Vagina (tissue), 2 donors: ENCODE data around the gene RNF32. TPM values are rescaled to one million over a fixed set of nuclear protein-coding genes. Genes with fewer than 3 reads are reported as not detected.
A peak's percentile ranks its signal among the peaks of the same experiment; 100 is the strongest.

Experiments
- DNase-seq, 2 donors: peaks; one replicate each; pipeline ENCODE4 v3.0.0-alpha.2; 2017; ENCODE audit errors: extremely low spot score in 2 of 2
- H3K27ac ChIP-seq: fragments of 200-600 bp; sonication (generic); one replicate; pipeline ENCODE4 v1.5.1; 2019
- H3K27me3 ChIP-seq: fragments of 200-600 bp; sonication (generic); one replicate; pipeline ENCODE4 v1.5.1; 2019
- H3K36me3 ChIP-seq, 2 donors: fragments of 200-600 bp; sonication (generic); one replicate each; pipeline ENCODE4 v1.5.1; 2017 to 2019
- H3K4me1 ChIP-seq: fragments of 200-600 bp; sonication (generic); one replicate; pipeline ENCODE4 v1.5.1; 2019
- H3K4me3 ChIP-seq, 2 donors: fragments of 200-600 bp; sonication (generic); 1 replicate in 1 of 2; 2 replicates in 1 of 2; pipeline ENCODE4 v1.5.1; 2016 to 2019
- H3K9me3 ChIP-seq: fragments of 200-600 bp; sonication (generic); one replicate; pipeline ENCODE4 v1.5.1; 2019
- CTCF ChIP-seq, 3 experiments: fragments of 450-650 bp in 2 of 3; fragments of 200-600 bp in 1 of 3; sonication (generic) in 1 of 3; IDR thresholded peaks; one replicate each; pipeline ENCODE4 v1.5.1; 2017 to 2019; ENCODE audit warnings: antibody characterized with exemption in 3 of 3, mild to moderate bottlenecking in 2 of 3, moderate library complexity in 2 of 3
- POLR2A ChIP-seq, 2 donors: fragments of 450-650 bp; IDR thresholded peaks; one replicate each; pipeline ENCODE4 v1.6.1; 2017; ENCODE audit warnings: antibody characterized with exemption in 2 of 2, mild to moderate bottlenecking in 2 of 2, moderate library complexity in 2 of 2
- POLR2AphosphoS5 ChIP-seq, 2 donors: sonication (generic); formaldehyde crosslinking; IDR thresholded peaks; one replicate each; pipeline ENCODE4 v1.9.0; 2017; ENCODE audit warnings: antibody characterized with exemption in 2 of 2, mild to moderate bottlenecking in 2 of 2, low read depth in 1 of 2; ENCODE audit not compliant: insufficient read depth in 1 of 2
- intact Hi-C: fragments of 100-400 bp; cut with DNase I; formaldehyde crosslinking; loops from one replicate; pipeline ENCODE4 v1.15.1; 2023
- total RNA-seq: library from RNA; depleted of rRNA; stranded (reverse); fragments of >200 nt; gene quantifications from one replicate; pipeline ENCODE4 v1.2.3, GENCODE V29; 2016

The RNF32 gene
- total RNA-seq, 1 donor from 2014 or later: not detected

- Histone ChIP-seq H3K36me3 (no peaks in the 10 kb centered on the region), H3K9me3 (no peaks in the 10 kb centered on the region), H3K27ac (no peak overlapping the region), H3K27me3 (no peaks in the 10 kb centered on the region), H3K4me1 (no peaks in the 10 kb centered on the region), H3K4me3 (no peak overlapping the region)
- TF ChIP-seq CTCF (IDR thresholded peaks at IDR 0.05) (no peak), POLR2A (IDR thresholded peaks at IDR 0.05) (no peak), POLR2AphosphoS5 (IDR thresholded peaks at IDR 0.05; ENCODE audit: insufficient read depth in 1 of 2, low read depth in 1 of 2) (no peak)
- DNase-seq: no peak
- intact Hi-C loops: no loop called here
These were observed 27.6 kb upstream of the RNF32 start for GRCh38 chr7:156612930-156613329.

DNA sequence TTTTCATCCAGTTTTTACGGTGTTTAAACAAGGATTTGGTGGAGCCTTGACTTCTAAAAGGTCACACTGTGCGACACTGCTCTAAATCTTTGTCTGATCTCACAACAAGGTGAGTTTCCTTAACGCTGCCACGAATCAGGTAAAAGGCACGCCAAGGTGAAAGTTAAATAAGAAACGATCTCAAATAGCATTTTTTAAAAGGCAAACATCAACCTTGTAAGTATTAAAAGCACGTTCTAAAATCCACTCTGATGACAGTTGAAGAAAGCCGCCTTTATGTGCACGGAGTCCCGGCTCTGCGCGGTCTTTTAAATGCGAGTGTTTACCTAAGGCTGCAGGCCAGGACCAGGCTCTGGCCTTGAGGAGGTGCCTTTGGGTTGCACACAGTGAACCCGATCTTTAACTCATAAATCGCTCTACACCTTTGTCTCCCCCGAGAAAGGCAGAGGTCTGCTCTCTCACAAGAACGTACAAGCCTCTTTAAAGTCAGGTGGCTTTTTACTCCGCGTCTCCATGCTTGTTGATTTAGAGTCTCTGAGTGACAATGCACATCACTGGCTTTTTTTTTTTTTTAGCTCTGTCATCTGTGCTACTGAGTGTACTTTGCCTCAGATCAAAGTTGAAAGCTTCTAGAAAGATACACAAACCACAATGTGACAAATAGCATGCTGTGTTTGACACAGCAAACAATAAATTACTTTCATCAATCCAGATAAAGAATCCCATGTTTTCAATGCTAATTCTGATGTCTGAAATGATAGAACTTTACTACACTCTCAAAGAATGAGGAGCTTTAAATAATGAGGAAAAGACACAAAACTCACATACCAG, 25.9 kb upstream of the RNF32 start:
- H3K4me3 ChIP-seq: no peak overlapping the region
- no peaks in the 10 kb centered on the region for H3K36me3 ChIP-seq
- intact Hi-C loops: no loop called here
- DNase-seq: no peak
- H3K27me3 ChIP-seq: no peaks in the 10 kb centered on the region
- no peaks in the 10 kb centered on the region for H3K4me1 ChIP-seq
- no peak for TF ChIP-seq CTCF (IDR thresholded peaks at IDR 0.05)
- no peak for TF ChIP-seq POLR2A (IDR thresholded peaks at IDR 0.05)
- no peak for TF ChIP-seq POLR2AphosphoS5 (IDR thresholded peaks at IDR 0.05; ENCODE audit: insufficient read depth in 1 of 2, low read depth in 1 of 2)
- H3K27ac ChIP-seq: no peak overlapping the region
- H3K9me3 ChIP-seq: no peaks in the 10 kb centered on the region

DNA sequence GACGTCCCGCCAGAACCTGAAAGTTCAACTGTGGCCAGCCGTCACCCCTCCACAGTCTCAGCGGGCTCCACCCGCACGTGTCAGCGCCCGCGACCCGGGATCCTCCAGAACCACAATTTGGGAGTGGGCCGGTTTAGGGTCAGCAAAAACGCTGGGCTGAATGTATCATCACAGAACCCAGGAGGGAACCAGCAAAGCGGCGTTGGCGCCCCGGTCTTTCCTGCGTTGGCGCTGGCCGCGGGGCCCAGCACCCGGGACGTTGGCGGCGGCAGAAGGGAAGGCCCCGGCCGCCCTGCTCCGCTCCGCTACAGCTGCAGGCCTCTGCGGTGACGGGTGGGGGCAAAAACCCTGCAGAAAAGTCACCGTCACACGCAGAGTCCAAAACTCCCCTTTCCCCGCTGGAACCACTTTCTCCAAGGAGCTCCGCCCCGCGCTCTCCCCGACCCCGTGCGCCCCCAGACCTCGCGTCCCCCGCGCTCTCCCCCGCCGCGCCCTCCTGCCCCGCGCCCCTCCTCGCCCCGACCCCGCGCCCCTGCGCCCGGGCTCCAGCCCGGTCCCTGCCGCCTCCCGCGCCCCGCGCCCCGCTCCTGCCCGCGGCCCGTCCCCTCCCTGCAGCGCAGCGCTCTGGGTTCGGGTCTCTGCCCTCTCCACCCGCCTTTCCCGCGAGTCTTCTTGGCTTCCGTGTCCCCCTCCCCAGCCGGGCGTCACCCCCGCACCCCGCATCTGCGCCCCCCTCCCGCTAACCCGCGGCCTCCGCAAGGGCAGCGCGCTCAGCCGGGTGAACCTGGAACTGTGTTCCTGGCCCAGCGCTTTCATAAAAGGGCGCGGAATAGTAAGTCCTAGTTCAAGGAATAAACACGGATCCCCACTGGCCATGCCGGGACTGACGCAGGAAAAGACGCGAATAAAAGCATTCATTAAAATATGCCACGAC, 24.0 kb upstream of the RNF32 start:
- no peaks in the 10 kb centered on the region for H3K4me1 ChIP-seq
- no peaks in the 10 kb centered on the region for H3K27me3 ChIP-seq
- H3K4me3 ChIP-seq: peak overlapping the region in 1 of 2 donors; percentile 12
- no peaks in the 10 kb centered on the region for H3K36me3 ChIP-seq
- no peak for DNase-seq
- intact Hi-C loops: no loop called here
- H3K9me3 ChIP-seq: no peaks in the 10 kb centered on the region
- no peak overlapping the region for H3K27ac ChIP-seq
- TF ChIP-seq POLR2AphosphoS5 (IDR thresholded peaks at IDR 0.05; ENCODE audit: insufficient read depth in 1 of 2, low read depth in 1 of 2) (no peak), CTCF (IDR thresholded peaks at IDR 0.05) (no peak), POLR2A (IDR thresholded peaks at IDR 0.05) (no peak)

DNA sequence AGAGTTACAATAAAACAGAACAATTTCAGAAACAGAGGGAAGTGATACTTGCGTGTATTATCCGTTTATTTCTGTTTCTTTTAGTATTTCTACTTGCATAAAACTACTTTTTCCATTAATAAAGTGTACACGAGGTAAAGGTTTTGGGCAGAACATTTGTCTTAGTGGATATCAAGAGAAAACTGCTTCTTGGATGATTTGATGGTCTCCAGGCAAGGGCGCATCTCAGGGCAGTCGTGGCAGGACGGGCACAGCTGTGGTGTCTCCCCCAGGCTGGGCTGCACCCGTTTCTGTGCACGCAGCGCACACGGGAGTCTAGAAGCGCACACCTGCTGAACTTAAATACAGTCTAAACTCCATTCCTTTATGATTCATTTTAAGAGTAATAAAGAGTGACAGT, 23.4 kb upstream of the RNF32 start:
- DNase-seq: no peak
- Histone ChIP-seq H3K36me3 (no peaks in the 10 kb centered on the region), H3K27me3 (no peaks in the 10 kb centered on the region), H3K9me3 (no peaks in the 10 kb centered on the region), H3K27ac (no peak overlapping the region), H3K4me1 (no peaks in the 10 kb centered on the region), H3K4me3 (no peak overlapping the region)
- intact Hi-C loops: no loop called here
- TF ChIP-seq POLR2A (IDR thresholded peaks at IDR 0.05): no peak
- no peak for TF ChIP-seq POLR2AphosphoS5 (IDR thresholded peaks at IDR 0.05; ENCODE audit: insufficient read depth in 1 of 2, low read depth in 1 of 2)
- no peak for TF ChIP-seq CTCF (IDR thresholded peaks at IDR 0.05)
